Astrocyte (in vitro differentiated cells and primary cell): ENCODE data around the gene CYTIP.

Source experiments
- EZH2 ChIP-seq: IDR thresholded peaks from 2 replicates; pipeline ENCODE4 v1.6.1; 2012; ENCODE audit warnings: mild to moderate bottlenecking, low read length, inconsistent platforms; ENCODE audit not compliant: insufficient read depth
- TF ChIP-seq, protein P1 (sequence below): IDR thresholded peaks from 2 replicates; pipeline ENCODE4 v1.5.1; 2011; ENCODE audit warnings: low read depth, mild to moderate bottlenecking, inconsistent platforms, low read length, moderate library complexity; ENCODE audit not compliant: insufficient read depth

DNA sequence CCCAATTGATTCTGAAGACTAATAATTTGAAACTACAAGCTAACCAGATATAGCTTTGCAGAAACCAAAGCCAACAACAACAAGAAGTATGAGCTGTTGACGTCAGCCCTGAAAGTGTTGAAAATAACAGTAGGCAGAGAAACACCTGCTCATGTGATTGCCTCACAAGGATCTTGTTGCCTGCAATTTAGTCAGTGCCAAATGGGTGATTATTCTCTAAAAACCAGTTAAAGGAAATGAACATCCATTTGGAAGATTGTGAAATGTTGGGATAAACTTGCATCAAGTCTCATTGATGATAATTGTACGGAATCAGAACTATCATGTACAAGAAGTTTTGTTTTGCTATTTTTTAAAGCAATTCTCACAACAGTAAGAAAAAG lies 2.8 kb downstream of the CYTIP start:
- TF ChIP-seq, protein P1, sequence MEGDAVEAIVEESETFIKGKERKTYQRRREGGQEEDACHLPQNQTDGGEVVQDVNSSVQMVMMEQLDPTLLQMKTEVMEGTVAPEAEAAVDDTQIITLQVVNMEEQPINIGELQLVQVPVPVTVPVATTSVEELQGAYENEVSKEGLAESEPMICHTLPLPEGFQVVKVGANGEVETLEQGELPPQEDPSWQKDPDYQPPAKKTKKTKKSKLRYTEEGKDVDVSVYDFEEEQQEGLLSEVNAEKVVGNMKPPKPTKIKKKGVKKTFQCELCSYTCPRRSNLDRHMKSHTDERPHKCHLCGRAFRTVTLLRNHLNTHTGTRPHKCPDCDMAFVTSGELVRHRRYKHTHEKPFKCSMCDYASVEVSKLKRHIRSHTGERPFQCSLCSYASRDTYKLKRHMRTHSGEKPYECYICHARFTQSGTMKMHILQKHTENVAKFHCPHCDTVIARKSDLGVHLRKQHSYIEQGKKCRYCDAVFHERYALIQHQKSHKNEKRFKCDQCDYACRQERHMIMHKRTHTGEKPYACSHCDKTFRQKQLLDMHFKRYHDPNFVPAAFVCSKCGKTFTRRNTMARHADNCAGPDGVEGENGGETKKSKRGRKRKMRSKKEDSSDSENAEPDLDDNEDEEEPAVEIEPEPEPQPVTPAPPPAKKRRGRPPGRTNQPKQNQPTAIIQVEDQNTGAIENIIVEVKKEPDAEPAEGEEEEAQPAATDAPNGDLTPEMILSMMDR = no peak
- TF ChIP-seq EZH2 = no peak
